Karpas-422 (cell line): ENCODE measurements around the gene ODF2. TPM values are rescaled to one million over a fixed set of nuclear protein-coding genes. Genes with fewer than 3 reads are reported as not detected.

Source experiments
- DNase-seq: peaks from one replicate; pipeline ENCODE4 v3.0.0-alpha.2; 2015
- H2AFZ ChIP-seq: fragments of 200-600 bp; sonication (generic); 2 replicates; pipeline ENCODE4 v1.6.1; 2014; ENCODE audit warnings: antibody characterized with exemption, low read length, mixed read lengths
- H3K27ac ChIP-seq: fragments of 200-600 bp; sonication (generic); 2 replicates; pipeline ENCODE4 v1.5.1; 2014; ENCODE audit warnings: mild to moderate bottlenecking, low read length, moderate library complexity
- H3K27me3 ChIP-seq: fragments of 200-600 bp; sonication (generic); 2 replicates; pipeline ENCODE4 v1.6.1; 2014; ENCODE audit warnings: low read length, mixed read lengths
- H3K36me3 ChIP-seq: fragments of 200-600 bp; sonication (generic); 2 replicates; pipeline ENCODE4 v1.6.1; 2014; ENCODE audit warnings: low read length, mixed read lengths; ENCODE audit not compliant: insufficient read depth
- H3K4me1 ChIP-seq: fragments of 200-600 bp; sonication (generic); 2 replicates; pipeline ENCODE4 v1.6.1; 2014; ENCODE audit warnings: mild to moderate bottlenecking, low read length, mixed read lengths
- H3K4me2 ChIP-seq: fragments of 200-600 bp; sonication (generic); 2 replicates; pipeline ENCODE4 v1.6.1; 2014; ENCODE audit warnings: low read length, low read depth, mild to moderate bottlenecking; ENCODE audit not compliant: poor library complexity, severe bottlenecking
- H3K4me3 ChIP-seq: fragments of 200-600 bp; sonication (generic); 2 replicates; pipeline ENCODE4 v1.5.1; 2014; ENCODE audit warnings: mild to moderate bottlenecking, antibody characterized with exemption, low read length, mixed read lengths
- H3K79me2 ChIP-seq: fragments of 200-600 bp; sonication (generic); 2 replicates; pipeline ENCODE4 v1.6.1; 2014; ENCODE audit warnings: mild to moderate bottlenecking, low read length, mixed read lengths
- H3K9ac ChIP-seq: fragments of 200-600 bp; sonication (generic); 2 replicates; pipeline ENCODE4 v1.6.0; 2014; ENCODE audit warnings: low read length
- H3K9me2 ChIP-seq: fragments of 200-600 bp; sonication (generic), shearing (Covaris generic); replicated peaks from 2 replicates; pipeline ENCODE4 v1.6.0; 2014; ENCODE audit warnings: mild to moderate bottlenecking, low read length, moderate library complexity; ENCODE audit not compliant: insufficient read depth
- H3K9me3 ChIP-seq: fragments of 300-700, 200-600 bp; sonication (generic); 2 replicates; pipeline ENCODE4 v1.6.1; 2014; ENCODE audit warnings: low read length, mixed read lengths
- H4K20me1 ChIP-seq: fragments of 200-600 bp; sonication (generic); 2 replicates; pipeline ENCODE4 v1.6.1; 2014; ENCODE audit warnings: mild to moderate bottlenecking, antibody characterized with exemption, low read length, low read depth; ENCODE audit not compliant: insufficient read depth
- total RNA-seq: library from RNA; depleted of rRNA; stranded (reverse); fragments of >200 nt; shearing (Covaris generic); gene quantifications from 2 replicates; pipeline ENCODE4 v1.2.3, GENCODE V29; 2014; ENCODE audit warnings: low replicate concordance

ODF2 gene
- total RNA-seq, 1 experiment from 2014 or later, result 37.8 TPM

- no peak overlapping the region for H3K9ac ChIP-seq
- no peaks in the 10 kb centered on the region for H3K4me1 ChIP-seq
- no peak overlapping the region for H3K4me2 ChIP-seq
- no peaks in the 10 kb centered on the region for H3K9me3 ChIP-seq
- no peaks in the 10 kb centered on the region for H4K20me1 ChIP-seq
- H3K36me3 ChIP-seq, result no peaks in the 10 kb centered on the region
- H2AFZ ChIP-seq, result no peak overlapping the region
- no peak for DNase-seq
- H3K9me2 ChIP-seq, result no peaks in the 10 kb centered on the region
- H3K4me3 ChIP-seq, result no peak overlapping the region
- H3K27ac ChIP-seq, result no peak overlapping the region
- H3K79me2 ChIP-seq, result no peaks in the 10 kb centered on the region
- H3K27me3 ChIP-seq, result no peaks in the 10 kb centered on the region
These were observed 7.1 kb upstream of the ODF2 start for GRCh38 chr9:128448746-128449145.

- Histone ChIP-seq H3K9me3 (no peaks in the 10 kb centered on the region), H3K4me2 (no peak overlapping the region), H3K27ac (no peak overlapping the region), H3K36me3 (no peaks in the 10 kb centered on the region), H3K9ac (no peak overlapping the region), H2AFZ (no peak overlapping the region), H3K4me1 (peaks cover 13% of the 10 kb centered on the region), H3K4me3 (no peak overlapping the region), H3K27me3 (no peaks in the 10 kb centered on the region), H3K79me2 (peaks cover 28% of the 10 kb centered on the region), H4K20me1 (no peaks in the 10 kb centered on the region), H3K9me2 (no peaks in the 10 kb centered on the region)
- no peak for DNase-seq
These were observed 815 bp upstream of the ODF2 start for GRCh38 chr9:128454991-128455390.

DNA sequence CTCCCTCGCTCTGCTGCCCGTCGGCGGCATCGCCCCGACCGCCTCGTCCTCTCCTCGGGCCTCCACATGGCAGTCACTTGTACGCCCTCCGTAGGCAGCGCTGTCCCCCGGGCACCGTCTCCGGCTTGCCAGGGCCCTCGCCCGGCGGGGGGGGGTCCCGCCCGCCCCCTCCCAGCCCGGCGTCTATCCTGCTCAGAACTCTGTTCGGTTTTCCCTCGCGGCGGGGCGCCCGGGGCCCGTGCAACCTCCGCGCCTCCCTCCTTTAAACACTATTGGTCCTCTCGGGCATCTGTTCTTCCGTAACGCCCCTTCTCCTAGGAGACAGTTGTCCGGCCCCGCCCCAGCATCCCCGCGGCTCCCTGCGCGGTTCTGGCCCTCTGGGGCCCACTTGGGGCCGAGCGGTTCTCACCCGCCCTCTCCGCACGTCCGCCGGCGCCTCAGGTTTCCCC is 831 bp downstream of the ODF2 start:
- peak; percentile 89 for DNase-seq
- H4K20me1 ChIP-seq, result no peaks in the 10 kb centered on the region
- H3K9me2 ChIP-seq, result no peaks in the 10 kb centered on the region
- peak overlapping the region; percentile 94 for H3K4me2 ChIP-seq
- peaks cover 28% of the 10 kb centered on the region for H3K79me2 ChIP-seq
- H3K36me3 ChIP-seq, result peaks cover 11% of the 10 kb centered on the region; the same call in 1 of the 2 replicates
- peak overlapping the region; percentile 93 for H3K4me3 ChIP-seq
- no peaks in the 10 kb centered on the region for H3K9me3 ChIP-seq
- H3K27ac ChIP-seq, result peak overlapping the region; percentile 87
- peak overlapping the region; percentile 92 for H2AFZ ChIP-seq
- H3K4me1 ChIP-seq, result peaks cover 13% of the 10 kb centered on the region
- H3K9ac ChIP-seq, result peak overlapping the region; percentile 98
- no peaks in the 10 kb centered on the region for H3K27me3 ChIP-seq

GRCh38 chr9:128457207-128457606 is 1.4 kb downstream of the ODF2 start:
- H2AFZ ChIP-seq, result peak overlapping the region; percentile 92; the same call in 1 of the 2 replicates
- H3K9ac ChIP-seq, result peak overlapping the region; percentile 98
- H3K9me2 ChIP-seq, result no peaks in the 10 kb centered on the region
- H3K4me2 ChIP-seq, result peak overlapping the region; percentile 94
- peak overlapping the region; percentile 93 for H3K4me3 ChIP-seq
- peaks cover 28% of the 10 kb centered on the region for H3K79me2 ChIP-seq
- DNase-seq, result no peak
- H3K9me3 ChIP-seq, result no peaks in the 10 kb centered on the region
- H3K27me3 ChIP-seq, result no peaks in the 10 kb centered on the region
- no peaks in the 10 kb centered on the region for H4K20me1 ChIP-seq
- H3K27ac ChIP-seq, result peak overlapping the region; percentile 87
- peaks cover 16% of the 10 kb centered on the region; the same call in 1 of the 2 replicates for H3K36me3 ChIP-seq
- peaks cover 13% of the 10 kb centered on the region for H3K4me1 ChIP-seq

DNA sequence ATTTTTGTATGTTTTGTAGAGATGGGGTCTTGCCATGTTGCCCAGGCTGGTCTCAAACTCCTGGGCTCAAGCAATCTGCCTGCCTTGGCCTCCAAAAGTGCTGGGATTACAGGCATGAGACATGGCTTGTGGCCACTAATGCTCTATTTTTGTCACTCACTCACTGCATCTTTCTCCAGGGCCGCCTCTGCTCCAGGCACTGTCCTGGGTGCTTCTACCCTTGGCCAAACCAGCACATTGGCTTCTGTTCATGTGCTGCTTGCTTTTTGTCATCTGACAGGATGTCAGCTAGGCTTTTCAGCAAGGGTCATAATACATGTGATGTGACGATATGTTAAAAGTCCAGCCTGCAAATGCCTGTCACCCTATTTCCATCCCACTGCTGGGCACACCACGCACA is 3.2 kb downstream of the ODF2 start:
- Histone ChIP-seq H3K4me2 (no peak overlapping the region), H3K36me3 (peaks cover 27% of the 10 kb centered on the region), H3K27me3 (no peaks in the 10 kb centered on the region), H4K20me1 (no peaks in the 10 kb centered on the region), H3K79me2 (peaks cover 28% of the 10 kb centered on the region), H3K9me2 (no peaks in the 10 kb centered on the region), H2AFZ (no peak overlapping the region), H3K27ac (no peak overlapping the region), H3K9me3 (no peaks in the 10 kb centered on the region), H3K4me1 (peaks cover 13% of the 10 kb centered on the region), H3K4me3 (no peak overlapping the region), H3K9ac (no peak overlapping the region)
- DNase-seq, result no peak

GRCh38 chr9:128469070-128469469 is 13.3 kb downstream of the ODF2 start:
- Histone ChIP-seq H3K79me2 (no peaks in the 10 kb centered on the region), H4K20me1 (no peaks in the 10 kb centered on the region), H3K9ac (no peak overlapping the region), H3K27ac (no peak overlapping the region), H2AFZ (no peak overlapping the region), H3K9me3 (no peaks in the 10 kb centered on the region), H3K9me2 (no peaks in the 10 kb centered on the region), H3K4me2 (no peak overlapping the region), H3K4me3 (no peak overlapping the region), H3K4me1 (peaks cover 16% of the 10 kb centered on the region), H3K27me3 (no peaks in the 10 kb centered on the region), H3K36me3 (peaks cover 21% of the 10 kb centered on the region)
- DNase-seq, result no peak

DNA sequence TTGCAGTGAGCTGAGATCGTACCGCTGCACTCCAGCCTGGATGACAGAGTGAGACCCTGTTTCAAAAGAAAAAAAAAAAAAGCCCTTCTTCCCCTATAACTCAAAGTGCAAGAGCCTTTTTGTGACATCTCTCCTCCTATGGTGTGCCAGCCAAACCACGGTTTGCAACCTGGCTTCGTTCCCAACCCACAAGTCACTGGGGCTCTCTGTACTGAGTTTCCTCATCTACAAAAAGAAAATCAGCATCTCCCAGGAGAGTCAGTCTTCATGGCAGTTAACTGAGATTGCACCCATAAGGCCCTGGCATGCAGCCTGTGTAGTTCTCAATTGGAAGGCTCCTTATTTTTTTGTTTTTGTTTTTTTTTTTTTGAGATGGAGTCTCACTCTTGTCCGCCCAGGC is 14.8 kb downstream of the ODF2 start:
- H3K27ac ChIP-seq, result peak overlapping the region; percentile 34
- no peaks in the 10 kb centered on the region for H3K27me3 ChIP-seq
- H3K9me3 ChIP-seq, result no peaks in the 10 kb centered on the region
- H3K9ac ChIP-seq, result no peak overlapping the region
- H3K9me2 ChIP-seq, result no peaks in the 10 kb centered on the region
- peaks cover 25% of the 10 kb centered on the region for H3K36me3 ChIP-seq
- peak overlapping the region; percentile 10 for H3K4me2 ChIP-seq
- peaks cover 16% of the 10 kb centered on the region for H3K4me1 ChIP-seq
- H2AFZ ChIP-seq, result no peak overlapping the region
- no peaks in the 10 kb centered on the region for H4K20me1 ChIP-seq
- no peaks in the 10 kb centered on the region for H3K79me2 ChIP-seq
- DNase-seq, result peak; percentile 76
- no peak overlapping the region for H3K4me3 ChIP-seq

GRCh38 chr9:128473104-128473503 is 17.3 kb downstream of the ODF2 start:
- Histone ChIP-seq H3K36me3 (peaks cover 30% of the 10 kb centered on the region; the same call in 1 of the 2 replicates), H3K4me1 (peaks cover 16% of the 10 kb centered on the region), H4K20me1 (no peaks in the 10 kb centered on the region), H3K9ac (no peak overlapping the region), H3K4me2 (no peak overlapping the region), H3K4me3 (no peak overlapping the region), H3K27me3 (no peaks in the 10 kb centered on the region), H3K9me3 (no peaks in the 10 kb centered on the region), H3K9me2 (no peaks in the 10 kb centered on the region), H3K27ac (no peak overlapping the region), H2AFZ (no peak overlapping the region), H3K79me2 (no peaks in the 10 kb centered on the region)
- no peak for DNase-seq
